ENCODE data around the gene SLC41A3. TPM values are rescaled to one million over a fixed set of nuclear protein-coding genes. Genes with fewer than 3 reads are reported as not detected.

The SLC41A3 gene
- total and polyA plus RNA-seq, 2 of the 8 experiments (the other 6 are each of a cell fraction or from before 2014, with no cell fraction given), result 30.2 to 56.4 TPM

- Histone ChIP-seq H2BK20ac (ENCODE audit: low read length) (no peak overlapping the region), H4K20me1 (replicated peaks in 1 of 2; ENCODE audit: control insufficient read depth in 1 of 2, insufficient read depth in 2 of 2, low read length in 2 of 2) (no peaks in the 10 kb centered on the region), H3K27ac (ENCODE audit: low read depth, low read length) (no peak overlapping the region), H2AFZ (ENCODE audit: low read length) (no peak overlapping the region), H2AK5ac (ENCODE audit: low read depth, low read length) (no peak overlapping the region), H3K4me3 (ENCODE audit: extremely low read depth in 1 of 4, insufficient read depth in 2 of 4, low read depth in 3 of 4, low read length in 4 of 4) (no peak overlapping the region), H3K4me1 (replicated peaks in 1 of 4; ENCODE audit: control insufficient read depth in 3 of 4, insufficient read depth in 4 of 4, low read length in 3 of 4) (no peaks in the 10 kb centered on the region), H3K18ac (ENCODE audit: extremely low read depth, low read length) (no peak overlapping the region), H3K9ac (replicated peaks in 1 of 4; ENCODE audit: extremely low read depth in 1 of 4, low read depth in 3 of 4, low read length in 3 of 4) (no peak overlapping the region), H3K4me2 (ENCODE audit: insufficient read depth in 1 of 2, low read depth in 2 of 2, low read length in 2 of 2) (no peak overlapping the region), H2BK12ac (ENCODE audit: low read depth, low read length) (no peak overlapping the region), H3K27me3 (replicated peaks in 1 of 4; ENCODE audit: control insufficient read depth in 3 of 4, extremely low read depth in 1 of 4, insufficient read depth in 3 of 4, low read length in 3 of 4) (0 out of 7 replicates have a peak, but pooled peaks cover 0 to 2% (median 0%) of the 10 kb centered on the region in 4 experiments), H4K8ac (ENCODE audit: extremely low read depth, insufficient read depth, low read length) (no peak overlapping the region), H3K79me1 (ENCODE audit: low read depth, low read length) (no peaks in the 10 kb centered on the region), H3K9me3 (ENCODE audit: insufficient read depth in 2 of 2, low read depth in 1 of 2, low read length in 1 of 2) (no peaks in the 10 kb centered on the region), H4K91ac (replicated peaks; ENCODE audit: insufficient read length, low read length) (no peak overlapping the region), H2BK5ac (ENCODE audit: low read depth, low read length) (no peak overlapping the region), H3K79me2 (ENCODE audit: control insufficient read depth in 1 of 2, insufficient read depth in 2 of 2, low read length in 2 of 2) (no peaks in the 10 kb centered on the region), H3K23ac (ENCODE audit: insufficient read length) (no peak overlapping the region), H3K36me3 (ENCODE audit: control insufficient read depth in 2 of 4, insufficient read depth in 4 of 4, low read length in 3 of 4) (no peaks in the 10 kb centered on the region), H3K14ac (ENCODE audit: insufficient read length) (no peak overlapping the region), H2BK120ac (replicated peaks; ENCODE audit: low read depth, low read length) (no peak overlapping the region), H3K23me2 (ENCODE audit: low read depth, low read length) (no peaks in the 10 kb centered on the region), H3K56ac (replicated peaks; ENCODE audit: insufficient read length, low read depth, low read length) (no peak overlapping the region), H3K4ac (replicated peaks; ENCODE audit: insufficient read length, low read depth, low read length) (no peak overlapping the region), H2BK15ac (ENCODE audit: low read length) (no peak overlapping the region), H4K5ac (ENCODE audit: insufficient read length, low read depth, low read length) (no peak overlapping the region)
- POLR2A ChIA-PET (ENCODE audit: partially characterized antibody), result interaction anchor here (0.9 kb wide), 1 partner anchor 13 kb away, joined by 3 read pairs; no protein-coding TSS in a partner anchor
- FAIRE-seq, result no peak
- 82% methylated on average over 10 of the region's 10 CpGs; no CpG with 5 or more reads in 1 of the 2 experiments for WGBS, 2 experiments (ENCODE audit: extremely low coverage in 1 of 2, insufficient coverage in 1 of 2, insufficient read length in 1 of 2, insufficient replicate concordance in 2 of 2, low coverage in 1 of 2, low lambda C conversion rate in 2 of 2, missing lambda C conversion rate in 1 of 2)
- peak in 1 of 2 experiments; percentile 33 for DNase-seq (ENCODE audit: low read depth in 1 of 2, low spot score in 2 of 2)
- CTCF ChIA-PET (ENCODE audit: partially characterized antibody), result interaction anchor here (0.9 to 7.3 kb wide), 5 partner anchors 8 to 87 kb away, joined by 4 to 52 read pairs (median 6); no protein-coding TSS in a partner anchor
- TF ChIP-seq POLR2AphosphoS5 (IDR thresholded peaks at IDR 0.05; ENCODE audit: low read depth, low read length), result no peak
- TF ChIP-seq TEAD4 (IDR thresholded peaks at IDR 0.05; ENCODE audit: low read depth, low read length), result no peak
- no peak for TF ChIP-seq SIX5 (IDR thresholded peaks at IDR 0.05; ENCODE audit: low read depth, low read length)
- TF ChIP-seq EP300 (IDR thresholded peaks at IDR 0.05; ENCODE audit: borderline replicate concordance in 1 of 2, low read depth in 2 of 2, low read length in 2 of 2), result no peak
Observed at GRCh38 chr3:126111126-126111551, 27.2 kb upstream of the SLC41A3 start.
